GM18517 (cell line): ENCODE measurements around the gene JRKL.
"Not testable (repeated sequence)": the region's sequence is repeated elsewhere in the genome, so short reads cannot be mapped to it uniquely, and the experiment has no call there.

Experiments
- ATAC-seq: cut with Tn5 transposase; IDR thresholded peaks from one replicate; pipeline ENCODE4 v1.9.1; 2021; ENCODE audit warnings: mild to moderate bottlenecking, moderate library complexity; ENCODE audit not compliant: unreplicated experiment

Gene JRKL

GRCh38 chr11:96393753-96394348 lies 4.0 kb downstream of the JRKL start:
- no peak for ATAC-seq

GRCh38 chr11:96394773-96395172 lies 5.0 kb downstream of the JRKL start:
- no peak for ATAC-seq

- no peak for ATAC-seq
Measured at GRCh38 chr11:96396637-96397036, 6.8 kb downstream of the JRKL start.

- ATAC-seq: no peak
Measured at GRCh38 chr11:96397863-96398262, 8.1 kb downstream of the JRKL start.

- ATAC-seq: no peak
Measured at GRCh38 chr11:96400697-96401096, 10.9 kb downstream of the JRKL start.

GRCh38 chr11:96411412-96411811 lies 21.6 kb downstream of the JRKL start:
- ATAC-seq: not testable (repeated sequence)

- ATAC-seq: no peak
Measured at GRCh38 chr11:96412761-96413381, 23.1 kb downstream of the JRKL start.

- no peak for ATAC-seq
Measured at GRCh38 chr11:96413408-96413807, 23.6 kb downstream of the JRKL start.

- no peak for ATAC-seq
Measured at GRCh38 chr11:96424693-96425092, 34.9 kb downstream of the JRKL start.

- ATAC-seq: no peak
Measured at GRCh38 chr11:96430668-96431067, 40.9 kb downstream of the JRKL start.

- not testable (repeated sequence) for ATAC-seq
Measured at GRCh38 chr11:96432654-96433053, 42.8 kb downstream of the JRKL start.
